Measurements from ENCODE around the gene HNF4A.

The HNF4A gene

GRCh38 chr20:44439318-44439717 lies 83.8 kb downstream of the HNF4A start:
- DNase-seq (ENCODE audit: low read depth in 3 of 3, low spot score in 1 of 3), result no peak

- no peak for DNase-seq (ENCODE audit: low read depth in 3 of 3, low spot score in 1 of 3)
These were observed 87.0 kb downstream of the HNF4A start for GRCh38 chr20:44442298-44443070.

- DNase-seq (ENCODE audit: low read depth in 3 of 3, low spot score in 1 of 3), result no peak
These were observed 90.5 kb downstream of the HNF4A start for GRCh38 chr20:44445742-44446710.

- DNase-seq (ENCODE audit: low read depth in 3 of 3, low spot score in 1 of 3), result no peak
These were observed 92.4 kb downstream of the HNF4A start for GRCh38 chr20:44447827-44448419.

- DNase-seq (ENCODE audit: low read depth in 3 of 3, low spot score in 1 of 3), result no peak
These were observed 93.5 kb downstream of the HNF4A start for GRCh38 chr20:44448753-44449546.

GRCh38 chr20:44449864-44450263 lies 94.4 kb downstream of the HNF4A start:
- no peak for DNase-seq (ENCODE audit: low read depth in 3 of 3, low spot score in 1 of 3)

GRCh38 chr20:44450281-44450889 lies 94.9 kb downstream of the HNF4A start:
- DNase-seq (ENCODE audit: low read depth in 3 of 3, low spot score in 1 of 3), result no peak

GRCh38 chr20:44450903-44451450 lies 95.5 kb downstream of the HNF4A start:
- no peak for DNase-seq (ENCODE audit: low read depth in 3 of 3, low spot score in 1 of 3)

- no peak for DNase-seq (ENCODE audit: low read depth in 3 of 3, low spot score in 1 of 3)
These were observed 98.9 kb downstream of the HNF4A start for GRCh38 chr20:44454306-44454963.

- DNase-seq (ENCODE audit: low read depth in 3 of 3, low spot score in 1 of 3), result no peak
These were observed 99.6 kb downstream of the HNF4A start for GRCh38 chr20:44455126-44455525.

GRCh38 chr20:44456611-44457010 lies 101.1 kb downstream of the HNF4A start:
- DNase-seq (ENCODE audit: low read depth in 3 of 3, low spot score in 1 of 3), result no peak

- no peak for DNase-seq (ENCODE audit: low read depth in 3 of 3, low spot score in 1 of 3)
These were observed 101.5 kb downstream of the HNF4A start for GRCh38 chr20:44457016-44457415.

- DNase-seq (ENCODE audit: low read depth in 3 of 3, low spot score in 1 of 3), result no peak
These were observed 103.8 kb downstream of the HNF4A start for GRCh38 chr20:44459271-44459670.

GRCh38 chr20:44460795-44461141 lies 105.3 kb downstream of the HNF4A start:
- DNase-seq (ENCODE audit: low read depth in 3 of 3, low spot score in 1 of 3), result no peak

- DNase-seq (ENCODE audit: low read depth in 3 of 3, low spot score in 1 of 3), result no peak
These were observed 105.8 kb downstream of the HNF4A start for GRCh38 chr20:44461142-44461802.

- DNase-seq (ENCODE audit: low read depth in 3 of 3, low spot score in 1 of 3), result no peak
These were observed 106.3 kb downstream of the HNF4A start for GRCh38 chr20:44461803-44462174.

- no peak for DNase-seq (ENCODE audit: low read depth in 3 of 3, low spot score in 1 of 3)
These were observed 108.0 kb downstream of the HNF4A start for GRCh38 chr20:44463466-44463865.

GRCh38 chr20:44464514-44464913 lies 109.0 kb downstream of the HNF4A start:
- DNase-seq (ENCODE audit: low read depth in 3 of 3, low spot score in 1 of 3), result no peak

GRCh38 chr20:44465001-44465560 lies 109.6 kb downstream of the HNF4A start:
- DNase-seq (ENCODE audit: low read depth in 3 of 3, low spot score in 1 of 3), result no peak

All from stimulated activated CD4-positive, alpha-beta T cell treated with anti-CD3 and anti-CD28 coated beads, TNF-alpha, amount 100 ng/mL, for 1 hour (primary cell).